ENCODE data around the gene SP3. TPM values are rescaled to one million over a fixed set of nuclear protein-coding genes. Genes with fewer than 3 reads are reported as not detected.
"Not testable (repeated sequence)": the region's sequence is repeated elsewhere in the genome, so short reads cannot be mapped to it uniquely, and the experiment has no call there.

Gene SP3
- polyA plus RNA-seq, 3 donors = 44.8 to 66.2 (median 54.2) TPM

DNA sequence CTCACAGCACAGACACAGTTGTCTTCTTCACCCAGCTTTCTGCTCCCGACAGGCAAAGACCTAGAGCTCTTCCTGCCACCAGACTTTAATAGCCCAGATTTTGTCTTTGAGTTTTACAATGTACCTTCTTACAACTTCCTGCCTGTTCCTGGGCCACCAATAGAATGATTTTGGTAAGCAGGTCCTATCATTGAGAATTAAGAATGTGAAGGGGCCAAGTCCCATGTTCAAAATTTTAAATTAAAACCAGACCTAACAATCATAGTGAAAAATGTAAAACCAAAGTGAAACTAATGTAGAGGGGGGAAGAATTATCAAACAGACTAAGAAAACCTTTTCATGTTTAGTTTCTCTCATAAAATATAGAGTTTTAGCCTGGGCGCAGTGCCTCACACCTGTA is 72.8 kb downstream of the SP3 start:
- H2AFZ ChIP-seq (ENCODE audit: insufficient read depth, low read depth, low read length, poor library complexity, severe bottlenecking) = no peak overlapping the region
- H3K4me2 ChIP-seq (replicated peaks; ENCODE audit: extremely low read depth, low read length, poor library complexity, severe bottlenecking) = no peak overlapping the region
- Mint-ChIP-seq H3K36me3 (peaks cover 0 to 3% of the 10 kb centered on the region in 2 donors), H3K4me3 (no peak overlapping the region), H3K27me3 (ENCODE audit: low read depth in 3 of 3) (peaks cover 2 to 7% (median 2%) of the 10 kb centered on the region in 3 donors), H3K27ac (no peak overlapping the region), H3K4me1 (peaks cover 2% of the 10 kb centered on the region), H3K9me3 (peaks cover 19 to 30% (median 28%) of the 10 kb centered on the region in 7 donors)
- H3K9ac ChIP-seq (ENCODE audit: insufficient read depth, low read length, poor library complexity, severe bottlenecking) = no peak overlapping the region
- TF ChIP-seq CTCF (IDR thresholded peaks at IDR 0.05) = no peak
- H3K36me3 ChIP-seq (replicated peaks in 1 of 2; ENCODE audit: control insufficient read depth in 1 of 2, insufficient read depth in 2 of 2, low read length in 2 of 2) = no peaks in the 10 kb centered on the region
- H3K4me1 ChIP-seq (ENCODE audit: control insufficient read depth in 1 of 2, insufficient read depth in 2 of 2, low read length in 2 of 2) = peaks cover under 1% of the 10 kb centered on the region in 2 donors
- H3K79me2 ChIP-seq (ENCODE audit: insufficient read depth, low read length) = no peaks in the 10 kb centered on the region
- intact Hi-C loops (cut with micrococcal nuclease) = no loop called here
- no peaks in the 10 kb centered on the region for H3K27me3 ChIP-seq (ENCODE audit: control insufficient read depth in 2 of 2, insufficient read depth in 2 of 2, low read length in 2 of 2)
- H3K4me3 ChIP-seq (replicated peaks in 1 of 3; ENCODE audit: low read depth in 2 of 3, low read length in 3 of 3) = no peak overlapping the region
- WGBS (ENCODE audit: insufficient coverage) = no CpG with 5 or more reads among the region's 2 CpGs
- no peaks in the 10 kb centered on the region for H4K20me1 ChIP-seq (ENCODE audit: insufficient read depth, low read length)
- H3K9me3 ChIP-seq (replicated peaks in 1 of 2; ENCODE audit: control insufficient read depth in 1 of 2, insufficient read depth in 1 of 2, low read length in 2 of 2) = peaks cover 22 to 25% of the 10 kb centered on the region in 2 donors
- no peak for DNase-seq
- no peak overlapping the region for H3K27ac ChIP-seq (ENCODE audit: low read depth in 1 of 2, low read length in 2 of 2)

GRCh38 chr2:173891315-173892037 is 73.7 kb downstream of the SP3 start:
- Histone ChIP-seq H3K9ac (ENCODE audit: insufficient read depth, low read length, poor library complexity, severe bottlenecking) (no peak overlapping the region), H3K4me3 (replicated peaks in 1 of 3; ENCODE audit: low read depth in 2 of 3, low read length in 3 of 3) (no peak overlapping the region), H3K4me1 (ENCODE audit: control insufficient read depth in 1 of 2, insufficient read depth in 2 of 2, low read length in 2 of 2) (no peaks in the 10 kb centered on the region), H3K79me2 (ENCODE audit: insufficient read depth, low read length) (no peaks in the 10 kb centered on the region), H3K4me2 (replicated peaks; ENCODE audit: extremely low read depth, low read length, poor library complexity, severe bottlenecking) (no peak overlapping the region), H3K36me3 (replicated peaks in 1 of 2; ENCODE audit: control insufficient read depth in 1 of 2, insufficient read depth in 2 of 2, low read length in 2 of 2) (no peaks in the 10 kb centered on the region), H4K20me1 (ENCODE audit: insufficient read depth, low read length) (no peaks in the 10 kb centered on the region), H3K27me3 (ENCODE audit: control insufficient read depth in 2 of 2, insufficient read depth in 2 of 2, low read length in 2 of 2) (no peaks in the 10 kb centered on the region), H3K27ac (ENCODE audit: low read depth in 1 of 2, low read length in 2 of 2) (no peak overlapping the region), H2AFZ (ENCODE audit: insufficient read depth, low read depth, low read length, poor library complexity, severe bottlenecking) (no peak overlapping the region), H3K9me3 (replicated peaks in 1 of 2; ENCODE audit: control insufficient read depth in 1 of 2, insufficient read depth in 1 of 2, low read length in 2 of 2) (peaks cover 22 to 25% of the 10 kb centered on the region in 2 donors)
- no CpG with 5 or more reads among the region's 2 CpGs for WGBS (ENCODE audit: insufficient coverage)
- intact Hi-C loops (cut with micrococcal nuclease) = no loop called here
- no peak for TF ChIP-seq CTCF (IDR thresholded peaks at IDR 0.05)
- DNase-seq = no peak
- Mint-ChIP-seq H3K4me3 (no peak overlapping the region), H3K27ac (no peak overlapping the region), H3K27me3 (ENCODE audit: low read depth in 3 of 3) (peaks cover 2 to 7% (median 2%) of the 10 kb centered on the region in 3 donors), H3K9me3 (peaks cover 22 to 32% (median 29%) of the 10 kb centered on the region in 7 donors), H3K36me3 (peaks cover 0 to 3% of the 10 kb centered on the region in 2 donors), H3K4me1 (no peaks in the 10 kb centered on the region)

DNA sequence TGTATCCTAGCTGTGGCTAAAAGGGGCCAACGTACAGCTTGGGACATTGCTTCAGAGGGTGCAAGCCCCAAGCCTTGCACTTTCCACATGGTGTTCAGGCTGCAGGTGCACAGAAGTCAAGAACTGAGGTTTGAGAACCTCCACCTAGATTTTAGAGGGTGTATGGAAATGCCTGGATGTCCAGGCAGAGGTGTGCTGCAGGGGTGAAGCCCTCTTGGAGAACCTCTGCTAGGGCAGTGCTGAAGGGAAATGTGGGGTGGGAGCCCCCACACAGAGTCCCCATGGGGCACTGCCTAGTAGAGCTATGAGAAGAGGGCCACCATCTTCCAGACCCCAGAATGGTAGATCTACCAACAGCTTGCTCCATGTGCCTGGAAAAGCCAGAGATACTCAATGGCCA is 75.7 kb downstream of the SP3 start:
- not testable (repeated sequence) for H2AFZ ChIP-seq (ENCODE audit: insufficient read depth, low read depth, low read length, poor library complexity, severe bottlenecking); H3K9ac ChIP-seq (ENCODE audit: insufficient read depth, low read length, poor library complexity, severe bottlenecking); H3K4me1 ChIP-seq (ENCODE audit: control insufficient read depth in 1 of 2, insufficient read depth in 2 of 2, low read length in 2 of 2); H3K4me1 Mint-ChIP-seq; H3K4me3 Mint-ChIP-seq; H3K36me3 Mint-ChIP-seq; H3K79me2 ChIP-seq (ENCODE audit: insufficient read depth, low read length); H3K27me3 Mint-ChIP-seq (ENCODE audit: low read depth in 3 of 3); H3K27ac ChIP-seq (ENCODE audit: low read depth in 1 of 2, low read length in 2 of 2); H3K27ac Mint-ChIP-seq; H3K4me2 ChIP-seq (replicated peaks; ENCODE audit: extremely low read depth, low read length, poor library complexity, severe bottlenecking); H3K36me3 ChIP-seq (replicated peaks in 1 of 2; ENCODE audit: control insufficient read depth in 1 of 2, insufficient read depth in 2 of 2, low read length in 2 of 2); DNase-seq; H3K4me3 ChIP-seq (replicated peaks in 1 of 3; ENCODE audit: low read depth in 2 of 3, low read length in 3 of 3); H4K20me1 ChIP-seq (ENCODE audit: insufficient read depth, low read length); H3K27me3 ChIP-seq (ENCODE audit: control insufficient read depth in 2 of 2, insufficient read depth in 2 of 2, low read length in 2 of 2)
- 100% methylated on average over 1 of the region's 1 CpG for WGBS (ENCODE audit: insufficient coverage)
- H3K9me3 ChIP-seq (replicated peaks in 1 of 2; ENCODE audit: control insufficient read depth in 1 of 2, insufficient read depth in 1 of 2, low read length in 2 of 2) = peaks cover 22 to 25% of the 10 kb centered on the region in 2 donors
- intact Hi-C loops (cut with micrococcal nuclease) = loop anchor here in 1 of 2 donors (10.0 kb wide), 1 partner anchor 455 kb away; no protein-coding TSS in a partner anchor
- peaks cover 22 to 33% (median 29%) of the 10 kb centered on the region in 7 donors for H3K9me3 Mint-ChIP-seq

All from CD14-positive monocyte (primary cell).